Suprapubic skin (tissue), 4 donors: Measurements from ENCODE around the gene MAVS. TPM values are rescaled to one million over a fixed set of nuclear protein-coding genes. Genes with fewer than 3 reads are reported as not detected.
"Not testable (repeated sequence)": the region's sequence is repeated elsewhere in the genome, so short reads cannot be mapped to it uniquely, and the experiment has no call there.

Experiments used
- DNase-seq, 2 donors: peaks; one replicate each; pipeline ENCODE4 v3.0.0-alpha.2; 2019; ENCODE audit warnings: low spot score in 2 of 2
- H3K27ac ChIP-seq: fragments of 200-600 bp; sonication (generic); one replicate; pipeline ENCODE4 v1.5.1; 2019
- H3K27me3 ChIP-seq: fragments of 200-600 bp; sonication (generic); one replicate; pipeline ENCODE4 v1.5.1; 2019
- H3K36me3 ChIP-seq: fragments of 200-600 bp; sonication (generic); one replicate; pipeline ENCODE4 v1.5.1; 2019
- H3K4me1 ChIP-seq: fragments of 200-600 bp; sonication (generic); one replicate; pipeline ENCODE4 v1.5.1; 2019
- H3K4me3 ChIP-seq: fragments of 200-600 bp; sonication (generic); one replicate; pipeline ENCODE4 v1.5.1; 2019; ENCODE audit warnings: mild to moderate bottlenecking
- H3K9me3 ChIP-seq: fragments of 200-600 bp; sonication (generic); one replicate; pipeline ENCODE4 v1.5.1; 2019
- CTCF ChIP-seq, 2 donors: fragments of 200-600 bp in 1 of 2; fragments of 450-650 bp in 1 of 2; sonication (generic) in 1 of 2; IDR thresholded peaks; one replicate each; pipeline ENCODE4 v1.5.1; 2016 to 2019; ENCODE audit warnings: antibody characterized with exemption in 2 of 2, mild to moderate bottlenecking in 1 of 2, moderate library complexity in 1 of 2
- EP300 ChIP-seq: sonication (generic); formaldehyde crosslinking; IDR thresholded peaks from one replicate; pipeline ENCODE4 v1.6.1; 2017; ENCODE audit warnings: antibody characterized with exemption
- POLR2A ChIP-seq, 2 donors: fragments of 450-650 bp; IDR thresholded peaks; one replicate each; pipeline ENCODE4 v1.6.1; 2017; ENCODE audit warnings: antibody characterized with exemption in 2 of 2, mild to moderate bottlenecking in 2 of 2, moderate library complexity in 2 of 2
- POLR2AphosphoS5 ChIP-seq, 3 donors: sonication (generic); formaldehyde crosslinking; IDR thresholded peaks; one replicate each; pipeline ENCODE4 v1.6.1; 2017; ENCODE audit warnings: antibody characterized with exemption in 3 of 3
- WGBS: methylation state at CpG from one replicate; pipeline ENCODE4 v1.1.5; 2018; 5-methylcytosine and 5-hydroxymethylcytosine counted together
- total RNA-seq, 4 donors: library from RNA; depleted of rRNA; stranded (reverse); fragments of >200 nt; gene quantifications; one replicate each; pipeline ENCODE4 v1.1.0, GENCODE V29; 2016

Gene MAVS
- total RNA-seq, 4 donors from 2014 or later: 29.1 to 50.0 (median 39.1) TPM

- Histone ChIP-seq H3K4me1 (peaks cover 74% of the 10 kb centered on the region), H3K27me3 (no peaks in the 10 kb centered on the region), H3K36me3 (no peaks in the 10 kb centered on the region), H3K27ac (peak overlapping the region; percentile 98), H3K9me3 (no peaks in the 10 kb centered on the region), H3K4me3 (peak overlapping the region; percentile 99)
- no peak for DNase-seq
- TF ChIP-seq EP300 (no peak), POLR2A (IDR thresholded peaks at IDR 0.05) (no peak), CTCF (IDR thresholded peaks at IDR 0.05) (no peak)
- WGBS: 39% methylated on average over 16 of the region's 16 CpGs
Measured at GRCh38 chr20:3890999-3891929, 44.6 kb downstream of the MAVS start.

GRCh38 chr20:3894796-3895195 lies 48.2 kb downstream of the MAVS start:
- DNase-seq: no peak

GRCh38 chr20:3896302-3896701 lies 49.7 kb downstream of the MAVS start:
- WGBS: 65% methylated on average over 4 of the region's 4 CpGs
- DNase-seq: no peak
- TF ChIP-seq POLR2A (IDR thresholded peaks at IDR 0.05): no peak
- TF ChIP-seq EP300: no peak
- TF ChIP-seq CTCF (IDR thresholded peaks at IDR 0.05): no peak
- no peak for TF ChIP-seq POLR2AphosphoS5 (IDR thresholded peaks at IDR 0.05)
- Histone ChIP-seq H3K4me1 (peaks cover 90% of the 10 kb centered on the region), H3K27ac (no peak overlapping the region), H3K9me3 (no peaks in the 10 kb centered on the region), H3K4me3 (no peak overlapping the region), H3K36me3 (no peaks in the 10 kb centered on the region), H3K27me3 (no peaks in the 10 kb centered on the region)

More at GRCh38 chr20:3894796-3895195, 48.2 kb downstream of the MAVS start:
- Histone ChIP-seq H3K4me3 (no peak overlapping the region), H3K27me3 (no peaks in the 10 kb centered on the region), H3K9me3 (no peaks in the 10 kb centered on the region), H3K4me1 (peaks cover 89% of the 10 kb centered on the region), H3K36me3 (no peaks in the 10 kb centered on the region), H3K27ac (no peak overlapping the region)
- TF ChIP-seq CTCF (IDR thresholded peaks at IDR 0.05) (no peak), POLR2A (IDR thresholded peaks at IDR 0.05) (no peak), POLR2AphosphoS5 (IDR thresholded peaks at IDR 0.05) (no peak), EP300 (no peak)
- 80% methylated on average over 5 of the region's 5 CpGs for WGBS

GRCh38 chr20:3896853-3897583 lies 50.4 kb downstream of the MAVS start:
- no peak for DNase-seq
- H3K4me1 ChIP-seq: peaks cover 88% of the 10 kb centered on the region
- 70% methylated on average over 10 of the region's 10 CpGs for WGBS
- TF ChIP-seq EP300 (no peak), POLR2A (IDR thresholded peaks at IDR 0.05) (no peak), POLR2AphosphoS5 (IDR thresholded peaks at IDR 0.05) (no peak), CTCF (IDR thresholded peaks at IDR 0.05) (no peak)
- no peak overlapping the region for H3K4me3 ChIP-seq
- no peaks in the 10 kb centered on the region for H3K9me3 ChIP-seq
- no peaks in the 10 kb centered on the region for H3K27me3 ChIP-seq
- H3K36me3 ChIP-seq: no peaks in the 10 kb centered on the region
- no peak overlapping the region for H3K27ac ChIP-seq

GRCh38 chr20:3898181-3898580 lies 51.5 kb downstream of the MAVS start:
- H3K36me3 ChIP-seq, H3K9me3 ChIP-seq, H3K4me3 ChIP-seq, H3K27me3 ChIP-seq, DNase-seq, H3K27ac ChIP-seq: not testable (repeated sequence)
- H3K4me1 ChIP-seq: peaks cover 79% of the 10 kb centered on the region
- 72% methylated on average over 9 of the region's 9 CpGs for WGBS
